Measurements from ENCODE around the gene TRIM65.
"Not testable (repeated sequence)": the region's sequence is repeated elsewhere in the genome, so short reads cannot be mapped to it uniquely, and the experiment has no call there.

Gene TRIM65

DNA sequence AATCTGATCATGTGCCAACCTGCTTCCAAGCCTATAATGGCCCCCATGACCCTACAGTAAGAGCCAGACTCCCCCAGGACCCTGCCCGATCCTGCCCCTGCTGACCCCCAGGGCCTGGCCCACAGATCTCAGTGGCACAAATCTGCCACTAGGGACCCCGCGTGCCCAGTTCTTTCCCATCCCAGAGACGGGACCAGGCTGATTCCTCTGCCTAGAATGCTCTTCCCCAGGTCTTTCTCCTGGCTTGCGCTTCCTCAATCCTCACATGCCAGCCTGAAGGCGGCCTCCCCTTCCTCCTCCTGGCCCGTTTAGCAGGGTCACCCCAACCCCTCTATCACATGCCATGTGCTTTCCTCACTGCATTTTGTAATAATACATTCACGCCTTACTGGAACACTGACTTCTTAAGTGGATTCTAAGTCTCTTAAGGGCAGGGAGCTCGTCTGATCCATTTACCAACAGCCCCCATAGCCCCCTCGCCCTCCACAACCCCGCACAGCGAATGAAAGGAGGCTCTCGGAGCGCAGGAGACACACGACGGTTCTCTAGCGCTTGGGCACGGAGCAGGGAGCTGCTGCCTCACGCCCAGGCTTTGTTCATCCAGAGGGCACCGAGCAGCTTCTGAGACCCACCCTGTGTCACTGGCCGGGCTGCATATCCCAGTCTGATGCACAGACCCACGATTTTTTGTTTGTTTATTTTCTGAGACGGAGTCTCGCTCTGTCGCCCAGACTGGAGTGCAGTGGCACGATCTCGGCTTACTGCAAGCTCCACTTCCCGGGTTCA is 1.2 kb downstream of the TRIM65 start:
- DNase-seq, result no peak

GRCh38 chr17:75894049-75894733 is 2.6 kb downstream of the TRIM65 start:
- DNase-seq, result no peak

DNA sequence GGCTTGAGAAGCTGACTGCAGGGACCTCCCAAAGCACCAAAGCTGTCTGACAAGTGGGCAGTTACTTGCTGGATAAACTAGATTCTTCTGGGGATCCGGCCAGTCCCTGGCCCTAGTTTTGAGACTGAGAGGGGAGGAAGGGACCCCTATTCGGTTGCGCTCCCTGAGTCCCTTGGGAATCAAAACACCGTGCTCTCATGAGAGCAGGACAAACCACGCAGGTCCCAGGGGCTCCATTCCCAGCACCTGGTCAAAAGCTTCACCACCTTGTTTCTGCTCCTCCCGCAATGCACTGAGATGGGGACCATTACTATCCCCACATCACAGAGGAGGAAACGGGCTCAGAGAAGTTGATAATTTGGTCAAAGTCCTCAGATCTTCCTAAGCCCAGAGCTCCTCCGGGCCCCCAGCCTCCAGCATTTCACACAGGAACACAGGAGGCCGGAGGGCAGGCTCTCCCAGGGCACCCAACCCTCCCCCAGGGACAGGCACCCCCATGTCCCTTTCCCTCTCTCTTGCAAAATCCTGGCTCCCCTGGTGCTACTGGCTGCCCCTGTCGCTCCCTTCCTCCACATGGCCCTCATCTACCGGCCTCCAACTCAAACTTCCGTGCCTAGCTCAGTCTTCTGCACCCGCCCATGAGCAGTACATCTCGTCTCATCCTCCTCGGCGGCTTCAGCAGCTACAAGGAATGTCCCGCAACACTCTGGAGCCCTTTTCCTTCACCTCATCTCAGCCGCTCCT is 3.3 kb downstream of the TRIM65 start:
- no peak for DNase-seq

GRCh38 chr17:75892556-75893224 is 4.1 kb downstream of the TRIM65 start:
- no peak for DNase-seq

DNA sequence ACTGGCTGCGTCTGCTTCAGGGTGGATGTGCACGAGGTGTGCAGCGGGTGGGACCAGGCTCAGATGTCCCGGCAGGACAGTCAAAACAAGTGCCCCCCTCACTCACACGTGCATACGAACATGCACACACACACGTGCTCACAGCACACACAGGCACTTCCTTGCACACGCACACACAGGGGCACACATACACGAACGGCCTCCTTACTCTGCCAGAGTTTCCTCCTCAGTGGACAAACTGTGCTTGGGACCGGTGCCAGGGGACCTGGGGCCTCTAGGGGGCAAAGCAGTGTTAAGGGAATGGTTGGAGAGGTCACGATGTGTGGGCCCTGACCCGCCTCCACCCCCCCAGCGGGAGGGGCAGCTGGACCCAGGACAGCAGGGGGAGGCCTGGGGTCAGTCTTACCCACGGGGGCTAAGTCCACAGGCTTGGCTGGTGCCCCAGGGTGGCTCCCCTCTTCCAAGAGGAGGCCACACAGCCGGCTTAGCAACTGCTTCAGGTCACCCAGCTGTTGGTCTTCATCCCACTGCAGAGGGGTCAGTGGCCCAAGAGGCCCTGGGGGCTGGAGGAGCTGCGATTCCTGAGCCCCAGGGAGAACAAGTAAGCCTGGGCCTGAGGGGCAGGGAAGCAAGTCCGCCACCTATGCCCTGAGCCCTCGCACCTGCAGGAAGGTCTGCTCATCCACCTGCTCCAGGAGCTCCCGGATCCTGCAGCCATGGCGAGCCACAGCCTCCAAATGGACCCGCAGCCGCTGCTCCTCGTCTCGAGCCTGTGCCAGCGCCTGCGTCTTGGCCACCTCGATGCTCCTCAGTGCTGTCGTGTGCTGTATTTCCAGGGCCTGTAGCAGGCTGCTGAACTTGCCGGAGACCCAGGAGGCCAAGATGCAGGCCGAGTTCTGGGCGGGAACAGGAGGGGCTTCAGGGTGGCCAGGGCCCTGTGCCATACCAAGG is 4.9 kb downstream of the TRIM65 start:
- no peak for DNase-seq

- no peak for DNase-seq
These were observed 5.6 kb downstream of the TRIM65 start for GRCh38 chr17:75891022-75891604.

GRCh38 chr17:75889454-75889853 is 7.3 kb downstream of the TRIM65 start:
- no peak for DNase-seq

DNA sequence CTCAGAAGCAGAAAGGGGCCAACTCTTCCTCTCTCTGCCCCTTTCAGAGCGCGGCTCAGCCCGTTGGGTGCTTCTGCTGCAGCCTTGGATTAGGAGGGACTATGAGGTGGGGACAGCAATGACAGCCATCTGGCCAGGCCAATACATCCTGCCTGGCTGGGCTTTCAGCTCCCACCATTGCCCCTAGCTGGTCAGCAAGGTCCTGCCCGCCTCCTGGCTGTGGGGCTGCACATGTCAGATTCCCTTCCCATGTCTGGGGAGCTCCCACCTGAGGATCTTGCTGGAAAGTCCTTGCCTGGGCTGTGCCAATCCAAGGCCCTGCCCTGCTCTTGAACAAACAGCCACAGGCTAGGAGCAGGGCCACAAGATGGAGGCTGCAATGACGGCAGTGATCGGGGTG is 8.3 kb downstream of the TRIM65 start:
- no peak for DNase-seq

- not testable (repeated sequence) for DNase-seq
These were observed 10.9 kb downstream of the TRIM65 start for GRCh38 chr17:75885860-75886259.

DNA sequence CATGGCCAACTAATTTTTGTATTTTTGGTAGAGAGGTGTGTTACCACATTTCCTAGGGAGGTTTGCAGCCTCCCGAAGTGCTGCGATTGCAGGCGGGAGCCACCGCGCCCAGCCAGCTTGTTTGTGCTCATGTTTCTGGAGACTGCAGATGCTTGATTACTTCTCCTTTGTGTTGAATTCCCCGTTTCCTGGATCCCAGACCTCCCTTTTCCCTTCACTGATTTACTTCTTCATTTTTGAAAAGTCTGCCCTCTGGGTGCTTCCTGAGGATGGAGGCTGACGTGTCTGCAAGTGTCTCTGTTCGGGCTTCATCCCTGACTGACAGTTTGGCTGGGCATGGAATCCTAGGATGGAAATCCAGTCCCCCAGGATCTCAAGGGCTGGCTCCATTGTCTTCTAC is 11.3 kb downstream of the TRIM65 start:
- no peak for DNase-seq

GRCh38 chr17:75881678-75882454 is 14.9 kb downstream of the TRIM65 start:
- no peak for DNase-seq

GRCh38 chr17:75880266-75880665 is 16.5 kb downstream of the TRIM65 start:
- DNase-seq, result no peak

DNA sequence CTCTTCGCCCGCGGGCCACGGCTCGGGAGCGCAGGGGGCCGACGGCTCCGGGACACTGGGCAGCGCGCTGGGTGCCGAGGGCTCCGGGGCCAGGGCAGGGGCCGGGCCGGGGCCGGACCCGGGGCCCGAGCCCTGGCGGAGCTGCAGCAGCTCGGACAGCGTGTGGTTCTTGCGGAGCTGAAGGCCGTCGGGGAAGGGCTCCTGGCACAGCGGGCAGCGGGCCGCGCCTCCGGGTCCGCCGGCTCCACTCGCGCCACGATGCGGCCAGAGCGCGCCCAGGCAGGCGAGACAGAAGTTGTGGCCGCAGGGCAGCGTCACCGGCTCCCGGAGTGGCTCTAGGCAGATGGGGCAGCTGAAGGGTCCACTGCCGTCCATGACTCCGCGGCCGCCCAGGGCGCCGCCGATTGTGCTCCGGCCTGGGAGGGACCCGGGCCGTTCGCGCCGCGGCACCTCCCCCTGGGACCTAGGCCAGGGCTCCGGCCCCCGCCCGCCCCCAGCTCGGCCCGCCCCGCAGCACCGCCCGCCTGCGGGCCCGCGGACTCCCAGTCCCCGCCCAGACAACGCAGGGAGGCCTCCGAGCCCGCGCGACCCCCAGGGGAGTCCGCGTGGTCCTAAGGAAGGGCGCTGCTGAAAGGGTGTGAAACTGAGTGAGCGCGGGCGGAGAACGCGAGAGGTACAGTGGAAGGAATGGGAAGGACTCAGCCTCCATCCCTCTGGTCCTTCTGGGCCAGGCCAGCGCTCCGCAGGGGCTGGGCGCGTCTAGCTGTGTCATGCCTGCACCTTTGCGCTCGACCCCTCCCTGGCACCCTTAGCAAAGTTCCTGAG is 18.4 kb downstream of the TRIM65 start, which contains the start of gene TRIM47:
TRIM47 (minus strand) TSS at position 408 of the 825 bp plus-strand sequence; CDS start at position 375, 33 bp downstream.
- no peak for DNase-seq

DNA sequence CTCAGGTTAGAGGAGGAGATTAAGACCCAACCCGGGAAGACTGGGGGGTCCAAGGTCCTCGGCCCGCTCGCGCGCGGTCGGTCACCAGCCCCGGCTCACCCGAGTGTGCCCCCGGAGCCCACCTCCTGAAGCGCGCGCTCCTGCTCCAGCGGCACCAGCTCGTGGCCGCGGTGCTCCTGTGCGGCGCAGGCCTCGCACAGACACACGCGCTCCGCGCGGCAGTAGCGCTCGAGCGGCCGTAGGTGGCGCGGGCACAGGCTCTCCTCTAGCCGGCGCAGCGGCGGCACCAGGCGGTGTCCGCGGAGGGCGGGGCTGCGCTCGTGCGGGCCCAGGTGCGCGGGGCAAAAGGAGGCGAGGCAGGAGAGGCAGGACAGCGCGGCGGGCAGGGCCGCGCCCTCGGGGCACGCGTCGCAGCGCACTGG is 19.0 kb downstream of the TRIM65 start:
- peak; percentile 58 to 66 for DNase-seq

DNA sequence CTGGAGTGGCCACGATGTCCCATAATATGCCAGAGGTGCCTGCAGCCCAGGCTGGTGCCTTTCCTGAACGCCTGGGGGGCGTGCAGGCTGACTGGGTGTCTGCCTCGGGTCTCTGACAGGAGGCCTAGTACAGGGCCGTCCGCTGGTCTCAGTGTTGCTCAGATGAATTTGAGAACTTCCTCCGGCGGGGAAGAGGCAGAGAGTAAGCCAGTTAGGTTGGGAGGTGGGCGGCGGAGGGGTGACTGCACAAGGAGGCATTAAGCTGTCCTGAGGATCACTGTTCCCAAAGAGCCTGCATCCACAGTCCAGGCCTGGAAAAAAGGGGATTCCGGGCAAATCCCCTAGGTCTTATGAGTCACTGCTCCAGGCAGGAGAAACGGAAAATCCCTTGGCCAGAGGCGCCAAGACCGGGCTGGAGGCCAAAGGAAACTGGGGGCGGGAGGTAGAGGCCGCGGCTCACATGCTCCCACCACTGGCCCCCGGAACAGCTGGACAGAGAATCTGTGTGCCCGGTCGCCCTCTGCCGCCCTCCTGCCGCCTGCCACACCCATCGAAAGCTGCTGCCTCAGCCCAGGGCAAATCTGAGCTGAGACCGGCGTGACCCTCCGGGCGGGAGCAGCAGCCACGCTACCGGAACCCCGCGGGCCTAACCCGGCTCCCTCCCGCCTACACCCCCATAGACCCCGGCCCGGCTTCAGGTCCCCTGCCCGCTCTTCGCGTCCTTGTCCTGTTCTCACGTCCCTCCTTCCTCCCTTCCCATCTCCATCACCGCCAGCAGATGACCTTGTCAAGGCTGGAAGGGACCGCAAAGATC is 19.6 kb downstream of the TRIM65 start:
- peak in 1 of 2 donors; percentile 38 for DNase-seq

- peak in 1 of 2 donors; percentile 61 for DNase-seq
These were observed 20.4 kb downstream of the TRIM65 start for GRCh38 chr17:75876190-75876937.

- DNase-seq, result no peak
These were observed 20.9 kb downstream of the TRIM65 start for GRCh38 chr17:75875940-75876189.

All from stimulated activated CD4-positive, alpha-beta T cell treated with anti-CD3 and anti-CD28 coated beads, Interleukin-2, amount 100 ng/mL, for 48 hours (primary cell).